Smooth muscle cell (in vitro differentiated cells): ENCODE measurements around the gene REX1BD. TPM values are rescaled to one million over a fixed set of nuclear protein-coding genes. Genes with fewer than 3 reads are reported as not detected.

Source experiments
- DNase-seq: peaks from one replicate; lab custom pipeline; 2025; ENCODE audit not compliant: unreplicated experiment; lab: John Stamatoyannopoulos, UW
- H2AFZ ChIP-seq: fragments of 200-600 bp; sonication (generic); 2 replicates; pipeline ENCODE4 v1.6.0; 2016; ENCODE audit warnings: antibody characterized with exemption, low read depth, mild to moderate bottlenecking
- H3F3A ChIP-seq: fragments of 200-600 bp; sonication (generic); 2 replicates; pipeline ENCODE4 v1.6.0; 2017; ENCODE audit warnings: antibody characterized with exemption, low read depth
- H3K27ac ChIP-seq: fragments of 200-600 bp; sonication (generic); 2 replicates; pipeline ENCODE4 v1.5.1; 2016; ENCODE audit warnings: low read depth, mild to moderate bottlenecking
- H3K27me3 ChIP-seq: fragments of 200-600 bp; sonication (generic); 2 replicates; pipeline ENCODE4 v1.6.1; 2016; ENCODE audit warnings: low read depth, mild to moderate bottlenecking
- H3K36me3 ChIP-seq: fragments of 200-600 bp; sonication (generic); 2 replicates; pipeline ENCODE4 v1.5.1; 2016; ENCODE audit warnings: low read depth
- H3K4me1 ChIP-seq: fragments of 200-600 bp; sonication (generic); 2 replicates; pipeline ENCODE4 v1.5.1; 2016; ENCODE audit warnings: low read depth
- H3K4me2 ChIP-seq: fragments of 200-600 bp; sonication (generic); 2 replicates; pipeline ENCODE4 v1.6.0; 2016; ENCODE audit warnings: mild to moderate bottlenecking
- H3K4me3 ChIP-seq: fragments of 200-600 bp; sonication (generic); 2 replicates; pipeline ENCODE4 v1.5.1; 2016; ENCODE audit warnings: mild to moderate bottlenecking
- H3K79me2 ChIP-seq: fragments of 200-600 bp; sonication (generic); 2 replicates; pipeline ENCODE4 v1.6.0; 2016; ENCODE audit warnings: low read depth, mild to moderate bottlenecking
- H3K9ac ChIP-seq: fragments of 200-600 bp; sonication (generic); 2 replicates; pipeline ENCODE4 v1.6.0; 2016; ENCODE audit warnings: low read depth
- H3K9me3 ChIP-seq: fragments of 200-600 bp; sonication (generic); replicated peaks from 2 replicates; pipeline ENCODE4 v1.5.1; 2016; ENCODE audit warnings: low read depth
- H4K20me1 ChIP-seq: fragments of 200-600 bp; sonication (generic); 2 replicates; pipeline ENCODE4 v1.6.0; 2016; ENCODE audit warnings: low read depth
- WGBS: methylation state at CpG from one replicate; pipeline ENCODE4 v1.1.7; 2016; ENCODE audit warnings: low lambda C conversion rate; 5-methylcytosine and 5-hydroxymethylcytosine counted together
- polyA plus RNA-seq: library from polyadenylated mRNA; unstranded; fragments of >200 nt; fragmentation: Nextera tagmentation; extraction: Ambion mirVana; gene quantifications from 2 replicates; pipeline ENCODE4 v1.2.1, GENCODE V29; 2016
- total RNA-seq: library from RNA; depleted of rRNA; stranded (reverse); fragments of >200 nt; gene quantifications from 2 replicates; pipeline ENCODE4 v1.2.3, GENCODE V29; 2014
- TF ChIP-seq, protein P1 (sequence below): fragments of 200-600 bp; sonication (generic); IDR thresholded peaks from 2 replicates; pipeline ENCODE4 v1.5.1; 2017; ENCODE audit warnings: borderline replicate concordance, mild to moderate bottlenecking, antibody characterized with exemption; ENCODE audit not compliant: insufficient read depth, poor library complexity, severe bottlenecking

REX1BD gene
- total and polyA plus RNA-seq, 2 experiments from 2014 or later = 69.6 to 117 TPM

DNA sequence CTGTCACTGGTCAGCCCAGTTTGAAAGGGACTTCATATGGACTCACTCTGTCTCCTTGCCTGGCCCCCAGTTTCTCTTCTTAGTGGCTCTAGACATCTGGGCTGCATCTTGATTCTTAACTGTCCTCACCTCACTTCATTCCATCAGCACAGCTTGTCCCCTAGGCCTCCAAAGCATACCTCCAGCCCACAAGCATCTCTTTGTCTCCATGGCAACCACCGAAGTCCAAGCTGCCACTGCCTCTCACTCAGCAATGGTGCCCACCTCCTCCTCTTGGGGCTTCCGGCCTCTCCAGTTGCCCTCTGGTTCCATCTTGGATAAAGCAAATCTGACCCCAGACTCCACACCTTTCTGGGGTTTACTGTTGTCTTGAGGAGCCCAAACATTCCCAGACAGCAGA is 38.3 kb downstream of the REX1BD start:
- H3K79me2 ChIP-seq = no peaks in the 10 kb centered on the region
- no peaks in the 10 kb centered on the region for H3F3A ChIP-seq
- H3K9ac ChIP-seq = no peak overlapping the region
- no peak for DNase-seq
- WGBS = 86% methylated on average over 2 of the region's 2 CpGs
- no peak overlapping the region for H3K4me2 ChIP-seq
- H3K9me3 ChIP-seq = no peaks in the 10 kb centered on the region
- H3K27ac ChIP-seq = no peak overlapping the region
- H3K27me3 ChIP-seq = no peaks in the 10 kb centered on the region
- no peaks in the 10 kb centered on the region for H3K36me3 ChIP-seq
- no peaks in the 10 kb centered on the region for H4K20me1 ChIP-seq
- H3K4me1 ChIP-seq = no peaks in the 10 kb centered on the region
- H3K4me3 ChIP-seq = no peak overlapping the region
- TF ChIP-seq, protein P1, sequence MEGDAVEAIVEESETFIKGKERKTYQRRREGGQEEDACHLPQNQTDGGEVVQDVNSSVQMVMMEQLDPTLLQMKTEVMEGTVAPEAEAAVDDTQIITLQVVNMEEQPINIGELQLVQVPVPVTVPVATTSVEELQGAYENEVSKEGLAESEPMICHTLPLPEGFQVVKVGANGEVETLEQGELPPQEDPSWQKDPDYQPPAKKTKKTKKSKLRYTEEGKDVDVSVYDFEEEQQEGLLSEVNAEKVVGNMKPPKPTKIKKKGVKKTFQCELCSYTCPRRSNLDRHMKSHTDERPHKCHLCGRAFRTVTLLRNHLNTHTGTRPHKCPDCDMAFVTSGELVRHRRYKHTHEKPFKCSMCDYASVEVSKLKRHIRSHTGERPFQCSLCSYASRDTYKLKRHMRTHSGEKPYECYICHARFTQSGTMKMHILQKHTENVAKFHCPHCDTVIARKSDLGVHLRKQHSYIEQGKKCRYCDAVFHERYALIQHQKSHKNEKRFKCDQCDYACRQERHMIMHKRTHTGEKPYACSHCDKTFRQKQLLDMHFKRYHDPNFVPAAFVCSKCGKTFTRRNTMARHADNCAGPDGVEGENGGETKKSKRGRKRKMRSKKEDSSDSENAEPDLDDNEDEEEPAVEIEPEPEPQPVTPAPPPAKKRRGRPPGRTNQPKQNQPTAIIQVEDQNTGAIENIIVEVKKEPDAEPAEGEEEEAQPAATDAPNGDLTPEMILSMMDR = no peak
- H2AFZ ChIP-seq = no peak overlapping the region

GRCh38 chr19:18629166-18630088 is 40.8 kb downstream of the REX1BD start:
- H3K4me3 ChIP-seq = no peak overlapping the region
- DNase-seq = no peak

GRCh38 chr19:18633321-18633720 is 44.7 kb downstream of the REX1BD start:
- Histone ChIP-seq H3K4me3 (no peak overlapping the region), H3K27me3 (no peaks in the 10 kb centered on the region), H3K79me2 (no peaks in the 10 kb centered on the region), H3K9ac (no peak overlapping the region), H3K4me1 (peaks cover 7% of the 10 kb centered on the region), H4K20me1 (no peaks in the 10 kb centered on the region), H3K27ac (no peak overlapping the region), H2AFZ (no peak overlapping the region), H3K4me2 (no peak overlapping the region), H3K36me3 (no peaks in the 10 kb centered on the region), H3F3A (no peaks in the 10 kb centered on the region), H3K9me3 (no peaks in the 10 kb centered on the region)
- DNase-seq = no peak
- WGBS = 85% methylated on average over 8 of the region's 8 CpGs
- TF ChIP-seq, protein P1 = no peak

More at GRCh38 chr19:18629166-18630088, 40.8 kb downstream of the REX1BD start:
- Histone ChIP-seq H3K36me3 (no peaks in the 10 kb centered on the region), H3K4me2 (no peak overlapping the region), H3K27ac (no peak overlapping the region), H4K20me1 (no peaks in the 10 kb centered on the region), H3K9ac (no peak overlapping the region), H3K79me2 (no peaks in the 10 kb centered on the region), H3K27me3 (no peaks in the 10 kb centered on the region), H3K9me3 (no peaks in the 10 kb centered on the region), H2AFZ (no peak overlapping the region), H3F3A (no peaks in the 10 kb centered on the region), H3K4me1 (no peaks in the 10 kb centered on the region)
- TF ChIP-seq, protein P1 = no peak
- WGBS = 86% methylated on average over 15 of the region's 15 CpGs
